MCF 10A (cell line): ENCODE data around the gene PSMD3. TPM values are rescaled to one million over a fixed set of nuclear protein-coding genes. Genes with fewer than 3 reads are reported as not detected.

Experiments used
- BruUV-seq: library from RNA; stranded (reverse); fragments of 400-500 nt; replicated peaks from 2 replicates; lab custom pipeline; 2021; lab: Mats Ljungman, UMichigan
- CTCF ChIA-PET: fragments of 300-600 bp; sonication (Branson Sonifier 250); formaldehyde crosslinking; extraction: SDS; loops from one replicate; lab custom pipeline; 2021; ENCODE audit warnings: antibody characterized with exemption, inconsistent platforms; lab: Yijun Ruan, JAX
- POLR2A ChIA-PET: fragments of 300-600, 350-650 bp; sonication (Branson Sonifier 250); formaldehyde crosslinking; extraction: SDS; loops from one replicate; lab custom pipeline; 2020; ENCODE audit warnings: antibody characterized with exemption, inconsistent platforms; lab: Yijun Ruan, JAX
- DNase-seq: peaks from one replicate; pipeline ENCODE4 v3.0.0-alpha.2; 2018; ENCODE audit not compliant: unreplicated experiment
- H3K27ac Mint-ChIP-seq: one replicate; pipeline ENCODE4 v1.8.0; 2022; ENCODE audit warnings: mild to moderate bottlenecking, low read depth, mixed read lengths; ENCODE audit not compliant: unreplicated experiment
- H3K27me3 Mint-ChIP-seq: one replicate; pipeline ENCODE4 v1.8.0; 2022; ENCODE audit warnings: mixed read lengths; ENCODE audit not compliant: insufficient read depth, unreplicated experiment
- H3K36me3 Mint-ChIP-seq: one replicate; pipeline ENCODE4 v1.8.0; 2022; ENCODE audit warnings: mild to moderate bottlenecking, moderate library complexity, mixed read lengths; ENCODE audit not compliant: insufficient read depth, unreplicated experiment
- H3K4me1 Mint-ChIP-seq: one replicate; pipeline ENCODE4 v1.8.0; 2022; ENCODE audit warnings: mixed read lengths; ENCODE audit not compliant: insufficient read depth, unreplicated experiment
- H3K4me3 Mint-ChIP-seq: one replicate; pipeline ENCODE4 v1.8.0; 2022; ENCODE audit warnings: mild to moderate bottlenecking, moderate library complexity, mixed read lengths; ENCODE audit not compliant: unreplicated experiment
- H3K9me3 Mint-ChIP-seq: one replicate; pipeline ENCODE4 v1.8.0; 2022; ENCODE audit warnings: mixed read lengths; ENCODE audit not compliant: unreplicated experiment
- intact Hi-C: fragments of 100-400 bp; cut with micrococcal nuclease; formaldehyde crosslinking; loops from 2 replicates; pipeline ENCODE4 v1.14.1; 2022
- total RNA-seq: library from RNA; stranded (reverse); gene quantifications from 2 replicates; pipeline ENCODE4 v1.2.3, GENCODE V29; 2022
- TF ChIP-seq, protein P1 (sequence below): fragments of 200-600 bp; IDR thresholded peaks from one replicate; pipeline ENCODE4 v1.8.0; 2022; ENCODE audit warnings: antibody characterized with exemption, mild to moderate bottlenecking; ENCODE audit not compliant: unreplicated experiment

PSMD3 gene
- total RNA-seq, 1 experiment from 2014 or later: 95.3 TPM

- no peak for DNase-seq
- TF ChIP-seq, protein P1, sequence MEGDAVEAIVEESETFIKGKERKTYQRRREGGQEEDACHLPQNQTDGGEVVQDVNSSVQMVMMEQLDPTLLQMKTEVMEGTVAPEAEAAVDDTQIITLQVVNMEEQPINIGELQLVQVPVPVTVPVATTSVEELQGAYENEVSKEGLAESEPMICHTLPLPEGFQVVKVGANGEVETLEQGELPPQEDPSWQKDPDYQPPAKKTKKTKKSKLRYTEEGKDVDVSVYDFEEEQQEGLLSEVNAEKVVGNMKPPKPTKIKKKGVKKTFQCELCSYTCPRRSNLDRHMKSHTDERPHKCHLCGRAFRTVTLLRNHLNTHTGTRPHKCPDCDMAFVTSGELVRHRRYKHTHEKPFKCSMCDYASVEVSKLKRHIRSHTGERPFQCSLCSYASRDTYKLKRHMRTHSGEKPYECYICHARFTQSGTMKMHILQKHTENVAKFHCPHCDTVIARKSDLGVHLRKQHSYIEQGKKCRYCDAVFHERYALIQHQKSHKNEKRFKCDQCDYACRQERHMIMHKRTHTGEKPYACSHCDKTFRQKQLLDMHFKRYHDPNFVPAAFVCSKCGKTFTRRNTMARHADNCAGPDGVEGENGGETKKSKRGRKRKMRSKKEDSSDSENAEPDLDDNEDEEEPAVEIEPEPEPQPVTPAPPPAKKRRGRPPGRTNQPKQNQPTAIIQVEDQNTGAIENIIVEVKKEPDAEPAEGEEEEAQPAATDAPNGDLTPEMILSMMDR: no peak
- CTCF ChIA-PET: interaction anchor here (0.6 to 1.2 kb wide), 5 partner anchors 8 to 348 kb away, joined by 3 to 5 read pairs (median 3); no protein-coding TSS in a partner anchor
- no peaks in the 10 kb centered on the region for H3K36me3 Mint-ChIP-seq
- H3K27ac Mint-ChIP-seq: no peak overlapping the region
- POLR2A ChIA-PET: interaction anchor here (1.2 to 1.7 kb wide), 2 partner anchors 11 kb away, joined by 4 to 8 read pairs; partner anchors contain the start of gene PSMD3
- no peaks in the 10 kb centered on the region for H3K9me3 Mint-ChIP-seq
- H3K4me3 Mint-ChIP-seq: no peak overlapping the region
- H3K27me3 Mint-ChIP-seq: peaks cover 45% of the 10 kb centered on the region
- intact Hi-C loops: no loop called here
- H3K4me1 Mint-ChIP-seq: peaks cover 6% of the 10 kb centered on the region
- no TSS peak for BruUV-seq
Measured at GRCh38 chr17:39969375-39969774, 11.2 kb upstream of the PSMD3 start.

DNA sequence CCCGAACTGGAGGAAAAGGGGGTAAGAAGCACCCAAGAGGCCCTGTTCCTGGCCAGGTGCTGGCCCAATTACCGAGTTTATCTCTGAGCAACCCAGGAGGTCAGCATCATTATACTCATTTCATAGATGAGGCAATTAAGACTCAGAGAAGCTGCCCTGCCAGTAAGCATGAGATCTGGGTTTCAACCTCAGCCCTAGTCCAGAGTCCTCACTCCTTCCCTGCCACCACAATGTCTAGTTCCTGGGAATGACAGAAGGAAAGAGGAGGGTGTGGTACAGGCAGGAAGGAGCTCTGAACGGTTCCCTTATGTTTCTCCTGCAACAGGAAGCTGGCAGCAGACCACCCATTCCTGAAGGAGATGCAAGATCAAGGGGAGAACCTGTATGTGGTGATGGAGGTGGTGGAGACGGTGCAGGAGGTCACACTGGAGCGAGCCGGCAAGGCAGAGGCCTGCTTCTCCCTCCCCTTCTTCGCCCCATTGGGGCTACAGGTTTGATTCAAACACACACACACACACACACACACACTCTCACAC is 10.4 kb upstream of the PSMD3 start:
- H3K4me3 Mint-ChIP-seq: no peak overlapping the region
- CTCF ChIA-PET: interaction anchor here (0.6 to 1.4 kb wide), 2 partner anchors 10 to 38 kb away, joined by 3 to 4 read pairs; partner anchors contain the start of gene PSMD3
- peaks cover 45% of the 10 kb centered on the region for H3K27me3 Mint-ChIP-seq
- H3K9me3 Mint-ChIP-seq: no peaks in the 10 kb centered on the region
- no peaks in the 10 kb centered on the region for H3K36me3 Mint-ChIP-seq
- POLR2A ChIA-PET: no interaction called here
- H3K27ac Mint-ChIP-seq: no peak overlapping the region
- BruUV-seq: no TSS peak
- H3K4me1 Mint-ChIP-seq: peaks cover 6% of the 10 kb centered on the region
- no peak for DNase-seq
- TF ChIP-seq, protein P1: no peak
- intact Hi-C loops: no loop called here

DNA sequence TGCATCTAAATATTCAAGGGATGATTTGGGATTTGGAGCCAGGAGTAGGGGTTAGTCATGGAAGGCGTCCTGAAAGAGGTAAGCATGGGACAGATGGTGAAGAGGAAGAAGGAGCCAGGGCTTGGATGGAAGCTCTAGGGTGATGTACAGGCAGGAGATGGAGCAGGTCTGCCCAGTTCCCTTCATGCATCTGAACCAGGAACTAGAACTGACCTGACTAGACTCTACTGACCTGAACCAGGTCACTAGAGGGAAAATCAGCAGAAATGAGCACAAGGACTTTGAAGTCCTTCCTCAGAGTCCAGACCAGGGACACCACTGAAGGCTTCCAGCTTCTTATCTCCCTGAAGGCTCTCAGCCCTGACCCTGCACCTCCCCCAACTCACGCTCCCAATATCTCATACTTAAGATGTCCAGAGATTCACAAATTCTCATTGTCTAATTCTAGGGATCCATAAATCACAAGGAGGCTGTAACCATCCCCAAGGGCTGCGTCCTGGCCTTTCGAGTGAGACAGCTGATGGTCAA is 9.5 kb upstream of the PSMD3 start:
- intact Hi-C loops: no loop called here
- peaks cover 45% of the 10 kb centered on the region for H3K27me3 Mint-ChIP-seq
- no peaks in the 10 kb centered on the region for H3K9me3 Mint-ChIP-seq
- H3K36me3 Mint-ChIP-seq: no peaks in the 10 kb centered on the region
- no peak for DNase-seq
- no peak overlapping the region for H3K27ac Mint-ChIP-seq
- TF ChIP-seq, protein P1: no peak
- ChIA-PET CTCF (interaction anchor here (1.4 kb wide), 1 partner anchor 9 kb away, joined by 4 read pairs; the partner anchor contains the start of gene PSMD3), POLR2A (interaction anchor here (1.7 kb wide), 1 partner anchor 25 kb away, joined by 3 read pairs; no protein-coding TSS in a partner anchor)
- H3K4me3 Mint-ChIP-seq: no peak overlapping the region
- H3K4me1 Mint-ChIP-seq: peaks cover 6% of the 10 kb centered on the region
- no TSS peak for BruUV-seq

- no peak overlapping the region for H3K27ac Mint-ChIP-seq
- CTCF ChIA-PET: interaction anchor here (0.6 kb wide), 1 partner anchor 12 kb away, joined by 3 read pairs; no protein-coding TSS in a partner anchor
- H3K27me3 Mint-ChIP-seq: peaks cover 45% of the 10 kb centered on the region
- H3K9me3 Mint-ChIP-seq: no peaks in the 10 kb centered on the region
- BruUV-seq: no TSS peak
- no peak overlapping the region for H3K4me3 Mint-ChIP-seq
- H3K36me3 Mint-ChIP-seq: no peaks in the 10 kb centered on the region
- TF ChIP-seq, protein P1: no peak
- DNase-seq: no peak
- intact Hi-C loops: no loop called here
- no peaks in the 10 kb centered on the region for H3K4me1 Mint-ChIP-seq
- POLR2A ChIA-PET: interaction anchor here (1.7 kb wide), 1 partner anchor 23 kb away, joined by 3 read pairs; no protein-coding TSS in a partner anchor
Measured at GRCh38 chr17:39972271-39972670, 8.3 kb upstream of the PSMD3 start.
